GM10266 (cell line): ENCODE data around the gene DUSP18.

Experiments used
- DNase-seq: peaks from one replicate; pipeline ENCODE4 v3.0.0; 2012; ENCODE audit errors: extremely low spot score
- CTCF ChIP-seq: IDR thresholded peaks from 2 replicates; pipeline ENCODE4 v1.5.1; 2012; ENCODE audit warnings: mild to moderate bottlenecking, low read depth; ENCODE audit not compliant: control insufficient read depth, insufficient read depth; ENCODE audit errors: missing control alignments

The DUSP18 gene

GRCh38 chr22:30674482-30674881 lies 6.8 kb upstream of the DUSP18 start:
- TF ChIP-seq CTCF, result no peak

GRCh38 chr22:30673136-30673535 lies 5.5 kb upstream of the DUSP18 start:
- no peak for TF ChIP-seq CTCF
- DNase-seq, result no peak

More at GRCh38 chr22:30674482-30674881, 6.8 kb upstream of the DUSP18 start:
- no peak for DNase-seq

GRCh38 chr22:30671071-30671470 lies 3.4 kb upstream of the DUSP18 start:
- TF ChIP-seq CTCF, result no peak
- DNase-seq, result no peak

- DNase-seq, result no peak
- no peak for TF ChIP-seq CTCF
These were observed 673 bp upstream of the DUSP18 start for GRCh38 chr22:30668386-30668710.

GRCh38 chr22:30667107-30667493 lies 575 bp downstream of the DUSP18 start:
- TF ChIP-seq CTCF, result no peak
- no peak for DNase-seq

GRCh38 chr22:30665786-30666185 lies 1.9 kb downstream of the DUSP18 start:
- TF ChIP-seq CTCF, result no peak

GRCh38 chr22:30665266-30665665 lies 2.4 kb downstream of the DUSP18 start:
- no peak for TF ChIP-seq CTCF
- no peak for DNase-seq

More at GRCh38 chr22:30665786-30666185, 1.9 kb downstream of the DUSP18 start:
- no peak for DNase-seq
